Osteocyte (in vitro differentiated cells): Measurements from ENCODE around the gene CDK2AP2. TPM values are rescaled to one million over a fixed set of nuclear protein-coding genes. Genes with fewer than 3 reads are reported as not detected.
"Not testable (repeated sequence)": the region's sequence is repeated elsewhere in the genome, so short reads cannot be mapped to it uniquely, and the experiment has no call there.

Experiments used
- DNase-seq: peaks from one replicate; pipeline ENCODE4 v3.0.0; 2021; ENCODE audit warnings: mixed read lengths; ENCODE audit not compliant: unreplicated experiment; ENCODE audit errors: extremely low spot score
- H3K27ac Mint-ChIP-seq: one replicate; pipeline ENCODE4 v1.8.0; 2021; ENCODE audit warnings: mild to moderate bottlenecking, mixed read lengths; ENCODE audit not compliant: unreplicated experiment
- H3K27me3 Mint-ChIP-seq: one replicate; pipeline ENCODE4 v1.8.0; 2021; ENCODE audit warnings: mixed read lengths; ENCODE audit not compliant: unreplicated experiment
- H3K36me3 Mint-ChIP-seq: one replicate; pipeline ENCODE4 v1.8.0; 2021; ENCODE audit warnings: mixed read lengths; ENCODE audit not compliant: unreplicated experiment
- H3K4me1 Mint-ChIP-seq: one replicate; pipeline ENCODE4 v1.8.0; 2021; ENCODE audit warnings: mixed read lengths; ENCODE audit not compliant: unreplicated experiment
- H3K4me3 Mint-ChIP-seq: one replicate; pipeline ENCODE4 v1.8.0; 2021; ENCODE audit warnings: mild to moderate bottlenecking, moderate library complexity, mixed read lengths; ENCODE audit not compliant: unreplicated experiment
- H3K9me3 Mint-ChIP-seq: one replicate; pipeline ENCODE4 v1.8.0; 2021; ENCODE audit warnings: mixed read lengths; ENCODE audit not compliant: unreplicated experiment
- CTCF ChIP-seq: fragments of 200-600 bp; sonication (generic); IDR thresholded peaks from 2 replicates; pipeline ENCODE4 v1.5.0; 2021; ENCODE audit warnings: antibody characterized with exemption, mild to moderate bottlenecking, moderate library complexity
- total RNA-seq: library from RNA; stranded (reverse); gene quantifications from 2 replicates; pipeline ENCODE4 v1.2.1, GENCODE V29; 2021

Gene CDK2AP2
- total RNA-seq, 1 donor from 2014 or later: 37.4 TPM

GRCh38 chr11:67482827-67483798, 24.8 kb downstream of the CDK2AP2 start, which contains the start of gene AIP:
Gene AIP (plus strand): TSS chr11:67483026. CDS start chr11:67483159, 133 bp downstream.
- no peaks in the 10 kb centered on the region for H3K36me3 Mint-ChIP-seq

GRCh38 chr11:67482275-67482826, 25.6 kb downstream of the CDK2AP2 start:
- peak overlapping the region; percentile 90 for H3K4me3 Mint-ChIP-seq
- peaks cover 35% of the 10 kb centered on the region for H3K4me1 Mint-ChIP-seq
- TF ChIP-seq CTCF: no peak
- H3K27ac Mint-ChIP-seq: peak overlapping the region; percentile 99
- H3K27me3 Mint-ChIP-seq: peaks cover under 1% of the 10 kb centered on the region
- H3K36me3 Mint-ChIP-seq: no peaks in the 10 kb centered on the region
- DNase-seq: no peak
- no peaks in the 10 kb centered on the region for H3K9me3 Mint-ChIP-seq

More at GRCh38 chr11:67482827-67483798, 24.8 kb downstream of the CDK2AP2 start, which contains the start of gene AIP:
- H3K4me3 Mint-ChIP-seq: peak within 1 kb of the TSS; percentile 90
- no peaks in the 10 kb centered on the region for H3K9me3 Mint-ChIP-seq
- peak within 1 kb of the TSS; percentile 99 for H3K27ac Mint-ChIP-seq
- peaks cover 37% of the 10 kb centered on the region for H3K4me1 Mint-ChIP-seq
- H3K27me3 Mint-ChIP-seq: no peaks in the 10 kb centered on the region
- TF ChIP-seq CTCF: peak; percentile 10
- peak; percentile 99 for DNase-seq

- H3K27ac Mint-ChIP-seq, H3K4me3 Mint-ChIP-seq, H3K4me1 Mint-ChIP-seq, H3K36me3 Mint-ChIP-seq, H3K27me3 Mint-ChIP-seq, DNase-seq, H3K9me3 Mint-ChIP-seq: not testable (repeated sequence)
These were observed 30.5 kb downstream of the CDK2AP2 start for GRCh38 chr11:67477344-67478050.

- H3K9me3 Mint-ChIP-seq, H3K36me3 Mint-ChIP-seq, DNase-seq, H3K27me3 Mint-ChIP-seq, H3K27ac Mint-ChIP-seq, H3K4me1 Mint-ChIP-seq, H3K4me3 Mint-ChIP-seq: not testable (repeated sequence)
These were observed 31.3 kb downstream of the CDK2AP2 start for GRCh38 chr11:67476692-67477091.

- peaks cover 13% of the 10 kb centered on the region for H3K4me1 Mint-ChIP-seq
- H3K27ac Mint-ChIP-seq: no peak overlapping the region
- no peak for DNase-seq
- no peaks in the 10 kb centered on the region for H3K9me3 Mint-ChIP-seq
- no peak overlapping the region for H3K4me3 Mint-ChIP-seq
- H3K36me3 Mint-ChIP-seq: no peaks in the 10 kb centered on the region
- no peak for TF ChIP-seq CTCF
- peaks cover 2% of the 10 kb centered on the region for H3K27me3 Mint-ChIP-seq
These were observed 35.1 kb downstream of the CDK2AP2 start for GRCh38 chr11:67472882-67473281.
